ENCODE results near the gene RPTOR.
"Not testable (repeated sequence)": the region's sequence is repeated elsewhere in the genome, so short reads cannot be mapped to it uniquely, and the experiment has no call there.

Gene RPTOR

DNA sequence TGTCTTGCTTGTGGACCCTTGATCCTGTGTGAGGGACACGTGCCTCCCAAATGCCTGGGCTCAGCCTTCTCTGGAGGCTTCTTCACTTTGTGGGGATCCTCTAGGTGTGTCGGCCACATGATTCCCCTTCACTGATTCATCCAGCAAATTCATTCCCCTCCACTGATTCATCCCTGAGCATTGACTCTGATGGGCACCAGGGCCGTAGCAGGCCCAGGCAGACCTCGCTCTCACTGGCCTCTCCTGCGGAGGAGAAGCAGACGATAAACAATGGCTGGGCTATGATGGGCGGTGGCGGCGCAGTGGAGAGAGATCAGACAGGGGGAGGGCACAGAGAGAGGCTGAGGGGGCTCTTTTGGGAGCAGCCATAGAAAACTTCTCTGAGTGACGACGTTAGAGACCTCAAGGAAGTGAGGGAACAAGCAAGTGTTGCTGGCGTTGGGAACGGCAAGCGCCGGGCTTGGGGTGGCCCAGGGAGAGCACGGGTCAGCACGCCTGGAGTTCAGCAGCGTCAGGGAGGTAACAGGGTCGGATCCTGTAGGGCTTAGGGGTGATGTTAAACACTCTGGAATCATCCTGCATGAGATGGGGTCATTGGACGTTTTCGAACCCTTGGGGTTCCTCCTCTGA, 17.5 kb upstream of the RPTOR start:
- Mint-ChIP-seq H3K27me3 (peaks cover 7% of the 10 kb centered on the region), H3K4me3 (no peak overlapping the region), H3K36me3 (no peaks in the 10 kb centered on the region), H3K27ac (no peak overlapping the region), H3K4me1 (no peaks in the 10 kb centered on the region), H3K9me3 (no peaks in the 10 kb centered on the region)

DNA sequence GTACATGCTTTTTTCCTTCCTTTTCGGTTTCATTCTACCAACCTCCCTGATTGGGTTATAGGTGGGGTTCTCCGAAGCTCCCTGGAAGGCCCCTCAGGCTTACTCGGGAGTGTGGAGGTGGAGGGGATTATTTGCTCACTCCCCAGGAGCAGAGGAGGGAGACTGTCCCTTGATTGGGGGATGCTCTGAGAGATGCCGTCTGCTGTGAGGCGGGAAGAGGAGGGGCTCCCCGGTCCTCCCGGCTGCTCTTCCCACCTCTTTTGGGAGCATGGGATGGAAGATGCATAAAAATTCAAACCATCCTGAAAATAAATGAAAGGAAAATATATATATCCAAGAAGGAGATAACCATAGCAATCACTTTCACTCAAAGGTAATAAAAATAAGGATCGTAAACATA, 16.1 kb upstream of the RPTOR start:
- Mint-ChIP-seq H3K36me3 (no peaks in the 10 kb centered on the region), H3K9me3 (no peaks in the 10 kb centered on the region), H3K27me3 (peaks cover 7% of the 10 kb centered on the region), H3K4me3 (no peak overlapping the region), H3K4me1 (no peaks in the 10 kb centered on the region), H3K27ac (no peak overlapping the region)

- no peak overlapping the region for H3K27ac Mint-ChIP-seq
- no peak overlapping the region for H3K4me3 Mint-ChIP-seq
- no peaks in the 10 kb centered on the region for H3K36me3 Mint-ChIP-seq
- peaks cover 7% of the 10 kb centered on the region for H3K27me3 Mint-ChIP-seq
- no peaks in the 10 kb centered on the region for H3K4me1 Mint-ChIP-seq
- H3K9me3 Mint-ChIP-seq, result no peaks in the 10 kb centered on the region
Observed at GRCh38 chr17:80529104-80529903, 15.3 kb upstream of the RPTOR start.

DNA sequence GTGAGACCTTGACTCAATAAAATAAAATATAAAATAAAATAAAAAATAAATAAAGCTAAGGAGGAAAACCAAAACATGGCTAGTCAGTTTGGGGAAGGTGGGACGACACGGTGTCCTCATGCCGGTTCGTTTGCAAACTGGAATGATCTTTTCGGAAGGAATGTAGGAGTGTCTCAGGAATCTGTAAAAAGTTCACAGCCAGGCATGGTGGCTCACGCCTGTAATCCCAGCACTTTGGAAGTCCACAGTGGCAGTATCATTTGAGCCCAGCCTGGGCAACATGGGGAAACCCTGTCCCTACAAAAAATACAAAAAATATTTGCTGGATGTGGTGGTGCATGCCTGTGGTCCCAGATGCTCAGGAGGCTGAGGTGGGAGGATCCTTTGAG, 14.7 kb upstream of the RPTOR start:
- Mint-ChIP-seq H3K4me3 (no peak overlapping the region), H3K36me3 (no peaks in the 10 kb centered on the region), H3K9me3 (no peaks in the 10 kb centered on the region), H3K27ac (no peak overlapping the region), H3K27me3 (peaks cover 7% of the 10 kb centered on the region), H3K4me1 (no peaks in the 10 kb centered on the region)

GRCh38 chr17:80531400-80531799, 13.2 kb upstream of the RPTOR start:
- H3K27me3 Mint-ChIP-seq, result peaks cover 5% of the 10 kb centered on the region
- H3K4me3 Mint-ChIP-seq, result no peak overlapping the region
- no peak overlapping the region for H3K27ac Mint-ChIP-seq
- H3K36me3 Mint-ChIP-seq, result no peaks in the 10 kb centered on the region
- H3K4me1 Mint-ChIP-seq, result no peaks in the 10 kb centered on the region
- no peaks in the 10 kb centered on the region for H3K9me3 Mint-ChIP-seq

DNA sequence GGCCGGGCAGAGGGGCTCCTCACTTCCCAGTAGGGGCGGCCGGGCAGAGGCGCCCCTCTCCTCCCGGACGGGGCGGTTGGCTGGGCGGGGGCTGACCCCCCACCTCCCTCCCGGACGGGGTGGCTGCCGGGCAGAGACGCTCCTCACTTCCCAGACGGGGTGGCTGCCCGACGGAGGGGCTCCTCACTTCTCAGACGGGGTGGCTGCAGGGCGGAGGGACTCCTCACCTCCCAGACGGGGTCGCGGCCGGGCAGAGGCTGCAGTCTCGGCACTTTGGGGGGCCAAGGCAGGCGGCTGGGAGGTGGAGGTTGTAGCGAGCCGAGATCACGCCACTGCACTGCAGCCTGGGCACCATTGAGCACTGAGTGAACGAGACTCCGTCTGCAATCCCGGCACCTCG, 7.3 kb upstream of the RPTOR start:
- H3K36me3 Mint-ChIP-seq, H3K4me3 Mint-ChIP-seq, H3K9me3 Mint-ChIP-seq, H3K27ac Mint-ChIP-seq, H3K4me1 Mint-ChIP-seq, H3K27me3 Mint-ChIP-seq: not testable (repeated sequence)

DNA sequence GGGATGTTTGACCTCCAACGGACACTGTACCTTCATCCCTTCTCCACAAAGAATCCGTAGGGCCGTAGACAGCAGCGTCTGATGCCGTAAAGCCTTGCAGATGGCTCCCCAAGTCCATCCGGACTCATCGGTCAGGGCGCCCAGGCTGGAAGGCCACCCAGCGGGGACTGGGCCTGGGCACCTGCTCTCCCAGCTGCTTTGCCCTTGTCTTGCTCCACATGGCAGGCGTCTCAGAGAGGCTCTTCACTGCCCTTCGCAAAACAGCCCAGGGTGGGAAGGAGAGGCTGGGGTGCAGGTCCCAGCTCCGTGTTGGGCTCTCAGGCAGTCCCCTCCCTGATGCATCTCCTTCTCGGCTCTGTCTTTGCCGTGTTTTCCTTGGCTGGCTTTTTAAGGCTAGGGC, 6.2 kb upstream of the RPTOR start:
- Mint-ChIP-seq H3K4me3 (no peak overlapping the region), H3K27me3 (peaks cover 3% of the 10 kb centered on the region)

DNA sequence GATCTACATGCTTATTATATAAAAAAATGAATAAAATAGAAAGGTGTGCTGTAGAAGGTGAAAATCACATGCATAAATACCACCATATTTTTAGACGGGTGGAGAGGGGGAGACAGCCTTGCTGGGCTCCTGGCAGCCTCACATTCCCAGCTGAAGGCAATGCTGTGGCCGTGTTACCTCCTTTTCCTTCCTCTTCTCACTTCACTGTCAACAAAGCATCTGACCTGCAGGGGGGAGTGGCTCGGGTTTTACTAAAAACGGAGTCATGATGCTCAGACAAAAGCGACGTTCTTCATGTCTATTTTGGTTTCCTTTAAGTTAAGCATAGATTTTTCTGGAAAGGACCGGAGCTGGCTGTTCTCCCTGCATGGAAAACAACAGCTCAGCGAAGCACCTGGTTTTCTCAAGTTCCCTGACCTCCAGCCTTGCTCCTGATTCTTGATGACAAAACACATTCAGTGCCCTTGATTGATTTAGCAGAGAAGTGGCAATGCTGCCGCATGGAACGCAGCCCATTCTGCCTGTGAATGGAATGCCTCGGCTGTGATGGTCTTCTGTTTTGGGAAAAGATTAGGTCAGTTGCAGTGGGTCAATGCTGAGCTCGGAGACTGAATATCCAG, 5.5 kb upstream of the RPTOR start:
- Mint-ChIP-seq H3K4me3 (peak overlapping the region; percentile 42), H3K36me3 (no peaks in the 10 kb centered on the region), H3K9me3 (no peaks in the 10 kb centered on the region), H3K27me3 (peaks cover 3% of the 10 kb centered on the region), H3K4me1 (peaks cover 10% of the 10 kb centered on the region), H3K27ac (no peak overlapping the region)

More for the DNA sequence above, 6.2 kb upstream of the RPTOR start:
- Mint-ChIP-seq H3K9me3 (no peaks in the 10 kb centered on the region), H3K4me1 (peaks cover 10% of the 10 kb centered on the region), H3K36me3 (no peaks in the 10 kb centered on the region), H3K27ac (no peak overlapping the region)

- Mint-ChIP-seq H3K27ac (peak overlapping the region; percentile 97), H3K9me3 (no peaks in the 10 kb centered on the region), H3K36me3 (peaks cover 4% of the 10 kb centered on the region), H3K27me3 (peaks cover 3% of the 10 kb centered on the region), H3K4me3 (peak overlapping the region; percentile 93), H3K4me1 (peaks cover 34% of the 10 kb centered on the region)
Observed at GRCh38 chr17:80545499-80545826, 825 bp downstream of the RPTOR start.

- Mint-ChIP-seq H3K4me1 (peaks cover 37% of the 10 kb centered on the region), H3K4me3 (peak overlapping the region; percentile 93)
Observed at GRCh38 chr17:80546267-80546666, 1.6 kb downstream of the RPTOR start.

DNA sequence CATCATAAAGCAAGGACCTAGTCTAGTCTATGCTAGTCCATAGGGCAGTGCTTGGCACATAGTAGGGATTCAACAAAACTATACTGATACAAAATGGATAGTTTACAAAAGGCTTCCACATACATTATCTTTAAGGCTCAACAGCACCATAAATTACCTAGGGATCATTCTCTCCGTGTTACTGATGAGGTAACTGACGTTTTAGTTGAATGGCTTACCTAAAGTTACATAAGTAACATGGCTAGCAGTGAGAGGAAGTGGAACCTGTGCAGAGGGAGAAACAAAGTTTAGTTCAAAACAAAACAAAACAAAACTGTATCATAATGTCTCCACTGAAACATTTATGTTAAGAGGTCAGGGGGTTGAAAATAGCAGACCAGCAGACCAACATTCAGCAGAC, 7.9 kb downstream of the RPTOR start:
- Mint-ChIP-seq H3K27ac (no peak overlapping the region), H3K4me1 (peaks cover 24% of the 10 kb centered on the region), H3K4me3 (no peak overlapping the region), H3K36me3 (peaks cover 6% of the 10 kb centered on the region), H3K9me3 (no peaks in the 10 kb centered on the region), H3K27me3 (no peaks in the 10 kb centered on the region)

More at GRCh38 chr17:80546267-80546666, 1.6 kb downstream of the RPTOR start:
- no peaks in the 10 kb centered on the region for H3K9me3 Mint-ChIP-seq
- H3K27me3 Mint-ChIP-seq, result peaks cover 3% of the 10 kb centered on the region
- H3K27ac Mint-ChIP-seq, result no peak overlapping the region
- H3K36me3 Mint-ChIP-seq, result peaks cover 6% of the 10 kb centered on the region

DNA sequence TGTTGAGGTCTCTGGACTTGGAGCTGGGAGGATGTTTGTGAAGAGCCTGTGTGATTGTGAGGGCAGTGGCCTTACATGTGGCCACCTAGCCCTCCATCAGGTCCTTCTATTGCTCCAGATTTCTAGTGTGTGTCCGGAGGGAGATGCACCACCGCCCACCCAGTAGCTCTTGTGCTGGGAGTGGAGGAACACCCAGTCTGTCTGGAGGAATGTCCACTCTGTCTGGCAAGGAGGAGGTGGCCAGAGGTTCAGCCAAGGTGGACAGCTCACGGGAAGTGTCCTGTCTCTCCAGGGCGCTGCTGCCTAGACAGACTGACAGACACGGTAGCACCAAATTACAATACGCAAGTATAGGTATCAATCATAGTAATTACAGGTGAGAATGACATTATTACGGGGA, 10.6 kb downstream of the RPTOR start:
- Mint-ChIP-seq H3K9me3 (no peaks in the 10 kb centered on the region), H3K4me1 (peaks cover 30% of the 10 kb centered on the region), H3K27me3 (no peaks in the 10 kb centered on the region), H3K36me3 (peaks cover 3% of the 10 kb centered on the region), H3K4me3 (no peak overlapping the region), H3K27ac (no peak overlapping the region)

GRCh38 chr17:80558046-80558445, 13.4 kb downstream of the RPTOR start:
- H3K4me1 Mint-ChIP-seq, result peaks cover 27% of the 10 kb centered on the region

GRCh38 chr17:80559825-80560251, 15.2 kb downstream of the RPTOR start:
- Mint-ChIP-seq H3K36me3 (no peaks in the 10 kb centered on the region), H3K4me1 (peaks cover 28% of the 10 kb centered on the region), H3K27ac (no peak overlapping the region), H3K27me3 (no peaks in the 10 kb centered on the region), H3K4me3 (no peak overlapping the region), H3K9me3 (no peaks in the 10 kb centered on the region)

More at GRCh38 chr17:80558046-80558445, 13.4 kb downstream of the RPTOR start:
- no peak overlapping the region for H3K4me3 Mint-ChIP-seq
- H3K36me3 Mint-ChIP-seq, result no peaks in the 10 kb centered on the region
- H3K27me3 Mint-ChIP-seq, result no peaks in the 10 kb centered on the region
- no peak overlapping the region for H3K27ac Mint-ChIP-seq
- H3K9me3 Mint-ChIP-seq, result no peaks in the 10 kb centered on the region

DNA sequence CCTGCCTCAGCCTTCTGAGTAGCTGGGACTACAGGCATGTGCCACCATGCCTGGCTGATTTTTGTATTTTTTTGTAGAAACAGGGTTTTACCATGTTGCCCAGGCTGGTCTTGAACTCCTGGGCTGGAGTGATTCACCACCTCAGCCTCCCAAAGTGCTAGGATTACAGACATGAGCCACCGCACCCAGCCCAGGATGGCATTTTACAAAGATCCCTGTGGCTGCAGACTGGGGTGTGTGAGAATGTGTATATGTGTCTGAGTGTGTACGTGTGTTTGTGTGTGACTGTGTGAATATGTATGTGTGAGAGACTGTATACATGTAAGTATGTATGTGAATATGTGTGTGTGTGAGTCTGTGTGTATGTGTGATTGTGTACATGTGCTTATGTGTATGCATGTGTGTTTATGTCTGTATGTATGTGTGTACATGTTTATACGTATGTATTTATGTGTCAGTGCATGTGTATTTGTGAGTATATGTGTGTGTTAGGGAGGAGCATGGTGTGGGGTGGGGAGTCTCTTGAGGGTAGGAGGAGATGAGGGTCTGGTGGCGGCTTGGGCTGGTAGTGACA, 17.0 kb downstream of the RPTOR start:
- peak overlapping the region; percentile 48 for H3K27ac Mint-ChIP-seq
- no peaks in the 10 kb centered on the region for H3K36me3 Mint-ChIP-seq

GRCh38 chr17:80564545-80564944, 19.9 kb downstream of the RPTOR start:
- Mint-ChIP-seq H3K27me3 (no peaks in the 10 kb centered on the region), H3K27ac (no peak overlapping the region), H3K4me1 (peaks cover 34% of the 10 kb centered on the region), H3K36me3 (peaks cover 5% of the 10 kb centered on the region), H3K4me3 (no peak overlapping the region), H3K9me3 (no peaks in the 10 kb centered on the region)

More for the DNA sequence above, 17.0 kb downstream of the RPTOR start:
- Mint-ChIP-seq H3K4me3 (no peak overlapping the region), H3K9me3 (no peaks in the 10 kb centered on the region), H3K4me1 (peaks cover 32% of the 10 kb centered on the region), H3K27me3 (no peaks in the 10 kb centered on the region)
